Coronary artery (tissue), 2 donors: Measurements from ENCODE around the gene HMGCR.
A peak's percentile ranks its signal among the peaks of the same experiment; 100 is the strongest.
"Not testable (repeated sequence)": the region's sequence is repeated elsewhere in the genome, so short reads cannot be mapped to it uniquely, and the experiment has no call there.

Source experiments
- DNase-seq: peaks from one replicate; pipeline ENCODE4 v3.0.0-alpha.2; 2017; ENCODE audit warnings: low spot score
- H3K27ac ChIP-seq, 2 donors: fragments of 200-600 bp; sonication (generic); one replicate each; pipeline ENCODE4 v1.5.1; 2016 to 2019
- H3K4me3 ChIP-seq: fragments of 200-600 bp; sonication (generic); 2 replicates; pipeline ENCODE4 v1.5.1; 2016; ENCODE audit warnings: mild to moderate bottlenecking, moderate library complexity
- TF ChIP-seq, protein P1 (sequence below): fragments of 200-600 bp; sonication (generic); IDR thresholded peaks from one replicate; pipeline ENCODE4 v1.5.1; 2019; ENCODE audit warnings: antibody characterized with exemption

The HMGCR gene

DNA sequence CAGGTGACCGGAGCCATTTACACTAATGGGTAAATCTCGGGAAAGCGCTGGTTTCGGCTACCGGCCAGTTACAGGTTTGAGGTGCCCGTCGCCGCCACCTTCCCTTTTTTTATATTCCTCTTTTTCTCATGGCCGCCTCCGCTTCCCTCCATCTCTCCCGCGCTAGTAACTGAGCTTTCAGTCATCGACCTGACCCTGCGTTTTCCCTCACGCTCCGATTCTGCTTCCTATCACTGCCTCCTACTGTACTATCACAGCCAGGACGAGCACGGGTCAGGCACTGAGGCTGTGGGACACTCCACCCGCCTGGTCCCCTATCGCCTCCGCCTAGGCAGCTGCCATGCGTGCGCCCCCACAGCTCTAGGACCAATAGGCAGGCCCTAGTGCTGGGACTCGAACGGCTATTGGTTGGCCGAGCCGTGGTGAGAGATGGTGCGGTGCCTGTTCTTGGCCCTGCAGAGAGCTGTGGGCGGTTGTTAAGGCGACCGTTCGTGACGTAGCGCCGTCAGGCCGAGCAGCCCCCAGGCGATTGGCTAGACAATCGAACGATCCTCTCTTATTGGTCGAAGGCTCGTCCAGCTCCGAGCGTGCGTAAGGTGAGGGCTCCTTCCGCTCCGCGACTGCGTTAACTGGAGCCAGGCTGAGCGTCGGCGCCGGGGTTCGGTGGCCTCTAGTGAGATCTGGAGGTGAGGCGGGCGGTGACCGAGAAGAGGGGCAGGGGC is at the start of gene HMGCR:
TSS of gene HMGCR (plus strand) at position 606 of the 722 bp plus-strand sequence. CDS start 5,386 bp downstream, outside the sequence.
- DNase-seq, result peak; percentile 99
- H3K4me3 ChIP-seq, result peak within 1 kb of the TSS; percentile 87
- H3K27ac ChIP-seq, result peak within 1 kb of the TSS; percentile 87 to 92
- TF ChIP-seq, protein P1, sequence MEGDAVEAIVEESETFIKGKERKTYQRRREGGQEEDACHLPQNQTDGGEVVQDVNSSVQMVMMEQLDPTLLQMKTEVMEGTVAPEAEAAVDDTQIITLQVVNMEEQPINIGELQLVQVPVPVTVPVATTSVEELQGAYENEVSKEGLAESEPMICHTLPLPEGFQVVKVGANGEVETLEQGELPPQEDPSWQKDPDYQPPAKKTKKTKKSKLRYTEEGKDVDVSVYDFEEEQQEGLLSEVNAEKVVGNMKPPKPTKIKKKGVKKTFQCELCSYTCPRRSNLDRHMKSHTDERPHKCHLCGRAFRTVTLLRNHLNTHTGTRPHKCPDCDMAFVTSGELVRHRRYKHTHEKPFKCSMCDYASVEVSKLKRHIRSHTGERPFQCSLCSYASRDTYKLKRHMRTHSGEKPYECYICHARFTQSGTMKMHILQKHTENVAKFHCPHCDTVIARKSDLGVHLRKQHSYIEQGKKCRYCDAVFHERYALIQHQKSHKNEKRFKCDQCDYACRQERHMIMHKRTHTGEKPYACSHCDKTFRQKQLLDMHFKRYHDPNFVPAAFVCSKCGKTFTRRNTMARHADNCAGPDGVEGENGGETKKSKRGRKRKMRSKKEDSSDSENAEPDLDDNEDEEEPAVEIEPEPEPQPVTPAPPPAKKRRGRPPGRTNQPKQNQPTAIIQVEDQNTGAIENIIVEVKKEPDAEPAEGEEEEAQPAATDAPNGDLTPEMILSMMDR, result no peak

DNA sequence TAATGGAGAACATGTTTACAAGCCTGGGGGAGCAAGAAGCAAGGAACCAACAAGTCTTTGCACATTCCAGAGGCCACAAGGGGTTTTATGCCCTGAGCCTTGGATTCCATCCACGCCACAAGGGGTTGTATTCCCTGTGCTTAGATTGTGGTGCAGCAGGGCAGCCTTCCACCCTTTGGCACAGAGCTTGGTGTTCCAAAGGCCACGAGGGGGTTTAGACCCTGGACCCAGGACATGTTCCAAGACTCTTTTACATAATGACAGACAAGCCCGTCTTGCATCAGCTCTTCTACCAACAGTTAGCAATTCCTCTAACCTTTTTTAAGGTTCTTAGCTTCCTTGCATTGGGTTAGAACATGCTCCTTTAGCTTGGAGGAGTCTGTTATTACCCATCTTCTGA is 45.2 kb upstream of the HMGCR start:
- H3K27ac ChIP-seq, DNase-seq, H3K4me3 ChIP-seq: not testable (repeated sequence)

DNA sequence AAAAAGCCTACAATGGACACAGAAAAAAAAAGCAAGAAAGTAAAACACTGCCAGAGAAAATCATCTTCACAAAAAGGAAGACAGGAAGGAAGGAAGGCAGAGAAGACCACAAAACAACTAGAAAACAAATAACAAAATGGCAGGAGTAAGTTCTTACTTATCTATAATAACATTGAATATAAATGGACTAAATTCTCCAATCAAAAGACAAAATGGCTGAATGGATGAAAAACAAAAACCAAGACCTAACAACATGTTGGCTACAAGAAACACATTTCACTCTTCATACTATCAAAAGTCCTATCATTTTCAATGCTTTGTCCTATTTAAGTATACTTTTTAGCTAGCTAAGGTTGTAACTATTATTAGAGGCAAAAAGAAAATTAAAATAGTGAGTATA is 36.9 kb upstream of the HMGCR start:
- TF ChIP-seq, protein P1, result no peak
- H3K4me3 ChIP-seq, result no peak overlapping the region
- DNase-seq, result no peak
- no peak overlapping the region for H3K27ac ChIP-seq

DNA sequence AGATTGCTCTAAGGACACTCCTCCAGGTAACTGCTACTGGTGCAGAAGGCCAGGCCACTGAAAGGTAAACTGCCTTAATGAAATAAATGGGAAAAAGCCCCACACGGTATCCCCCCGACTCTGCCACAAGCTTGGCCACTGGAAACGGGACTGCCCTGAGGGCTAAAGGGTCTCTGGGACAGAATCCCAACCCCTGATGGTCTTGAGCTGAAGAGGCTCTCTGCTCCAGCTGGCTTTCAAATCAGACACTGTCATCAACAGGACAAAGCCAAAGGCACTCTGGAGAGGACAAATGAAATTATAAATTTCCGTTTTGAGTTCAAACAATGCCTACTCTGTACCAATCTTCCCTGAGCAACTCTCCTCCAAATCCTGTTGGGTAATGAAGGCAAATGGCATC is 33.6 kb upstream of the HMGCR start:
- no peak overlapping the region for H3K4me3 ChIP-seq

DNA sequence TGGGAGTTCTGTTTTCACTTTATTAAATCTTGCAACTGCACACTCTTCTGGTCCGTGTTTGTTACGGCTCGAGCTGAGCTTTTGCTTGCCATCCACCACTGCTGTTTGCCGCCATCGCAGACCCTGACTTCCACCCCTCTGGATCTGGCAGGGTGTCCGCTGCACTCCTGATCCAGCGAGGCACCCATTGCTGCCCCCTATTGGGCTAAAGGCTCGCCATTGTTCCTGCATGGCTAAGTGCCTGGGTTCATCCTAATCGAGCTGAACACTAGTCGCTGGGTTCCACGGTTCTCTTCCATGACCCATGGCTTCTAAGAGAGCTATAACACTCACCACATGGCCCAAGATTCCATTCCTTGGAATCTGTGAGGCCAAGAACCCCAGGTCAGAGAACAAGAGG is 32.5 kb upstream of the HMGCR start:
- DNase-seq, H3K27ac ChIP-seq, H3K4me3 ChIP-seq: not testable (repeated sequence)

More for the DNA sequence above, 33.6 kb upstream of the HMGCR start:
- no peak for DNase-seq
- no peak overlapping the region for H3K27ac ChIP-seq
- TF ChIP-seq, protein P1, result no peak

DNA sequence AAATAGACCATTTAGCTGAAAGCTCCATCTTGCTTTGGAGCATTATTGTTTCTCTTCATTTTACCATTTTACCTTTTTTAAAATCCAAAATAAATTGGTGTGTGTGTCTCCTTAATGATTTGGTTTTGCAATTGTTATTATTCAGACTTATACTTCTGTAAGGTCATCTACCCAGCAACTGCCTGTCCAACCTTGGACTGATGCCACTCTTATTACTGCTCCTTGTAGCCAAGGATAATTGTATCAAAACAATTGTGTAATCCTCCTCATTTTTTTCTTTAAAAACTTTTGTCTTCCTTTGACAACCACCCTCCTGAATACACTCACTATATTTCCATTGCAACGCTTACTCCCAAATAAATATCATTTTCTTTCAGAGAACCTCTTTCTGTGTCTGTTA is 30.3 kb upstream of the HMGCR start:
- TF ChIP-seq, protein P1, result no peak
- Histone ChIP-seq H3K27ac (no peak overlapping the region), H3K4me3 (no peak overlapping the region)
- DNase-seq, result no peak

GRCh38 chr5:75310212-75310611 is 26.8 kb upstream of the HMGCR start:
- no peak overlapping the region for H3K27ac ChIP-seq
- TF ChIP-seq, protein P1, result no peak
- DNase-seq, result no peak

GRCh38 chr5:75319148-75319547 is 17.9 kb upstream of the HMGCR start:
- not testable (repeated sequence) for H3K4me3 ChIP-seq, DNase-seq, H3K27ac ChIP-seq

More at GRCh38 chr5:75310212-75310611, 26.8 kb upstream of the HMGCR start:
- H3K4me3 ChIP-seq, result no peak overlapping the region
